ENCODE results near the gene ZFPM1.
A peak's percentile ranks its signal among the peaks of the same experiment; 100 is the strongest.
"Not testable (repeated sequence)": the region's sequence is repeated elsewhere in the genome, so short reads cannot be mapped to it uniquely, and the experiment has no call there.

Gene ZFPM1

GRCh38 chr16:88514526-88515232 is 61.6 kb downstream of the ZFPM1 start:
- Mint-ChIP-seq H3K4me3 (no peak overlapping the region), H3K27me3 (no peaks in the 10 kb centered on the region), H3K27ac (no peak overlapping the region), H3K4me1 (ENCODE audit: low read depth) (no peaks in the 10 kb centered on the region), H3K36me3 (ENCODE audit: low read depth) (peaks cover 15% of the 10 kb centered on the region), H3K9me3 (no peaks in the 10 kb centered on the region)
- no peak for DNase-seq

- H3K4me1 Mint-ChIP-seq (ENCODE audit: low read depth): no peaks in the 10 kb centered on the region
- no peak overlapping the region for H3K4me3 Mint-ChIP-seq
- no peak overlapping the region for H3K27ac Mint-ChIP-seq
- no peak for DNase-seq
- H3K9me3 Mint-ChIP-seq: no peaks in the 10 kb centered on the region
- peaks cover 15% of the 10 kb centered on the region for H3K36me3 Mint-ChIP-seq (ENCODE audit: low read depth)
- no peaks in the 10 kb centered on the region for H3K27me3 Mint-ChIP-seq
Observed at GRCh38 chr16:88515371-88515770, 62.3 kb downstream of the ZFPM1 start.

- Mint-ChIP-seq H3K27me3 (no peaks in the 10 kb centered on the region), H3K4me1 (ENCODE audit: low read depth) (no peaks in the 10 kb centered on the region), H3K27ac (no peak overlapping the region), H3K9me3 (no peaks in the 10 kb centered on the region), H3K4me3 (no peak overlapping the region), H3K36me3 (ENCODE audit: low read depth) (peaks cover 15% of the 10 kb centered on the region)
- DNase-seq: no peak
Observed at GRCh38 chr16:88515925-88516594, 63.0 kb downstream of the ZFPM1 start.

- H3K27ac Mint-ChIP-seq: no peak overlapping the region
Observed at GRCh38 chr16:88516601-88517061, 63.6 kb downstream of the ZFPM1 start.

GRCh38 chr16:88517208-88517774 is 64.2 kb downstream of the ZFPM1 start:
- not testable (repeated sequence) for H3K4me3 Mint-ChIP-seq; H3K4me1 Mint-ChIP-seq (ENCODE audit: low read depth); H3K27ac Mint-ChIP-seq; H3K9me3 Mint-ChIP-seq; H3K27me3 Mint-ChIP-seq; DNase-seq
- H3K36me3 Mint-ChIP-seq (ENCODE audit: low read depth): peaks cover 17% of the 10 kb centered on the region

More at GRCh38 chr16:88516601-88517061, 63.6 kb downstream of the ZFPM1 start:
- Mint-ChIP-seq H3K36me3 (ENCODE audit: low read depth) (peaks cover 15% of the 10 kb centered on the region), H3K9me3 (no peaks in the 10 kb centered on the region), H3K4me3 (no peak overlapping the region), H3K4me1 (ENCODE audit: low read depth) (no peaks in the 10 kb centered on the region), H3K27me3 (no peaks in the 10 kb centered on the region)
- DNase-seq: no peak

GRCh38 chr16:88518411-88519111 is 65.5 kb downstream of the ZFPM1 start:
- not testable (repeated sequence) for H3K4me3 Mint-ChIP-seq; H3K4me1 Mint-ChIP-seq (ENCODE audit: low read depth); DNase-seq; H3K27me3 Mint-ChIP-seq; H3K27ac Mint-ChIP-seq; H3K9me3 Mint-ChIP-seq
- peaks cover 17% of the 10 kb centered on the region for H3K36me3 Mint-ChIP-seq (ENCODE audit: low read depth)

- Mint-ChIP-seq H3K27ac (no peak overlapping the region), H3K4me1 (ENCODE audit: low read depth) (no peaks in the 10 kb centered on the region), H3K36me3 (ENCODE audit: low read depth) (peaks cover 17% of the 10 kb centered on the region), H3K9me3 (no peaks in the 10 kb centered on the region), H3K4me3 (no peak overlapping the region), H3K27me3 (no peaks in the 10 kb centered on the region)
- DNase-seq: no peak
Observed at GRCh38 chr16:88519240-88519639, 66.2 kb downstream of the ZFPM1 start.

GRCh38 chr16:88519938-88520653 is 67.0 kb downstream of the ZFPM1 start:
- H3K36me3 Mint-ChIP-seq (ENCODE audit: low read depth): peaks cover 13% of the 10 kb centered on the region
- H3K4me1 Mint-ChIP-seq (ENCODE audit: low read depth): peaks cover 3% of the 10 kb centered on the region
- H3K9me3 Mint-ChIP-seq: no peaks in the 10 kb centered on the region
- H3K27me3 Mint-ChIP-seq: no peaks in the 10 kb centered on the region
- DNase-seq: no peak
- no peak overlapping the region for H3K27ac Mint-ChIP-seq
- no peak overlapping the region for H3K4me3 Mint-ChIP-seq

GRCh38 chr16:88521674-88522073 is 68.6 kb downstream of the ZFPM1 start:
- peaks cover 2% of the 10 kb centered on the region for H3K36me3 Mint-ChIP-seq (ENCODE audit: low read depth)
- no peaks in the 10 kb centered on the region for H3K27me3 Mint-ChIP-seq

GRCh38 chr16:88522276-88522949 is 69.3 kb downstream of the ZFPM1 start:
- H3K4me1 Mint-ChIP-seq (ENCODE audit: low read depth): peaks cover 4% of the 10 kb centered on the region
- H3K27ac Mint-ChIP-seq: no peak overlapping the region
- DNase-seq: no peak
- peaks cover 2% of the 10 kb centered on the region for H3K36me3 Mint-ChIP-seq (ENCODE audit: low read depth)
- no peaks in the 10 kb centered on the region for H3K27me3 Mint-ChIP-seq
- H3K9me3 Mint-ChIP-seq: no peaks in the 10 kb centered on the region
- H3K4me3 Mint-ChIP-seq: no peak overlapping the region

More at GRCh38 chr16:88521674-88522073, 68.6 kb downstream of the ZFPM1 start:
- H3K4me1 Mint-ChIP-seq (ENCODE audit: low read depth): peaks cover 4% of the 10 kb centered on the region
- no peaks in the 10 kb centered on the region for H3K9me3 Mint-ChIP-seq
- H3K27ac Mint-ChIP-seq: peak overlapping the region; percentile 41
- H3K4me3 Mint-ChIP-seq: no peak overlapping the region
- no peak for DNase-seq

- Mint-ChIP-seq H3K9me3 (no peaks in the 10 kb centered on the region), H3K27me3 (no peaks in the 10 kb centered on the region), H3K4me3 (no peak overlapping the region), H3K4me1 (ENCODE audit: low read depth) (peaks cover 4% of the 10 kb centered on the region), H3K27ac (no peak overlapping the region), H3K36me3 (ENCODE audit: low read depth) (peaks cover 3% of the 10 kb centered on the region)
- no peak for DNase-seq
Observed at GRCh38 chr16:88523309-88524161, 70.5 kb downstream of the ZFPM1 start.

GRCh38 chr16:88524274-88524972 is 71.3 kb downstream of the ZFPM1 start:
- Mint-ChIP-seq H3K4me1 (ENCODE audit: low read depth) (peaks cover 4% of the 10 kb centered on the region), H3K27ac (no peak overlapping the region), H3K27me3 (no peaks in the 10 kb centered on the region), H3K36me3 (ENCODE audit: low read depth) (peaks cover 12% of the 10 kb centered on the region), H3K4me3 (no peak overlapping the region), H3K9me3 (no peaks in the 10 kb centered on the region)
- DNase-seq: no peak
